ENCODE measurements around the gene EIF4EBP3. TPM values are rescaled to one million over a fixed set of nuclear protein-coding genes. Genes with fewer than 3 reads are reported as not detected.

Gene EIF4EBP3
- total and polyA plus RNA-seq, 2 donors (not counting 1 experiment from before 2014, with no cell fraction given): 15.0 to 18.2 TPM

GRCh38 chr5:140566665-140567064 lies 19.2 kb downstream of the EIF4EBP3 start:
- Mint-ChIP-seq H3K9me3 (ENCODE audit: insufficient read depth) (no peaks in the 10 kb centered on the region), H3K4me1 (peaks cover 58% of the 10 kb centered on the region), H3K4me3 (no peak overlapping the region), H3K27me3 (no peaks in the 10 kb centered on the region), H3K27ac (no peak overlapping the region)
- DNase-seq: no peak
- ChIA-PET CTCF (interaction anchor here (1.2 to 4.6 kb wide), 2 partner anchors 14 to 19 kb away, joined by 7 to 18 read pairs; partner anchors contain the start of gene EIF4EBP3), POLR2A (interaction anchor here (1.4 kb wide), 1 partner anchor 19 kb away, joined by 4 read pairs; the partner anchor contains the start of gene EIF4EBP3)
- no peaks in the 10 kb centered on the region for H3K9me3 ChIP-seq (ENCODE audit: control extremely low read depth in 1 of 3, control insufficient read depth in 2 of 3, insufficient read depth in 1 of 3, low read length in 2 of 3)
- H3K4me2 ChIP-seq (replicated peaks; ENCODE audit: low read depth, low read length, poor library complexity, severe bottlenecking): no peak overlapping the region
- no peak overlapping the region for H3K27ac ChIP-seq (ENCODE audit: low read length in 2 of 2)
- H3K9ac ChIP-seq (ENCODE audit: low read length): no peak overlapping the region
- no peak for ATAC-seq (ENCODE audit: low read depth)
- no peak overlapping the region for H2AFZ ChIP-seq (ENCODE audit: insufficient read depth, low read depth, low read length, poor library complexity, severe bottlenecking)
- 100% methylated on average over 4 of the region's 5 CpGs for WGBS (ENCODE audit: insufficient coverage)
- no peak for TF ChIP-seq EZH2 (IDR thresholded peaks at IDR 0.05; ENCODE audit: borderline replicate concordance, insufficient read depth, low read depth, low read length, poor library complexity, severe bottlenecking)
- TF ChIP-seq, protein P1, sequence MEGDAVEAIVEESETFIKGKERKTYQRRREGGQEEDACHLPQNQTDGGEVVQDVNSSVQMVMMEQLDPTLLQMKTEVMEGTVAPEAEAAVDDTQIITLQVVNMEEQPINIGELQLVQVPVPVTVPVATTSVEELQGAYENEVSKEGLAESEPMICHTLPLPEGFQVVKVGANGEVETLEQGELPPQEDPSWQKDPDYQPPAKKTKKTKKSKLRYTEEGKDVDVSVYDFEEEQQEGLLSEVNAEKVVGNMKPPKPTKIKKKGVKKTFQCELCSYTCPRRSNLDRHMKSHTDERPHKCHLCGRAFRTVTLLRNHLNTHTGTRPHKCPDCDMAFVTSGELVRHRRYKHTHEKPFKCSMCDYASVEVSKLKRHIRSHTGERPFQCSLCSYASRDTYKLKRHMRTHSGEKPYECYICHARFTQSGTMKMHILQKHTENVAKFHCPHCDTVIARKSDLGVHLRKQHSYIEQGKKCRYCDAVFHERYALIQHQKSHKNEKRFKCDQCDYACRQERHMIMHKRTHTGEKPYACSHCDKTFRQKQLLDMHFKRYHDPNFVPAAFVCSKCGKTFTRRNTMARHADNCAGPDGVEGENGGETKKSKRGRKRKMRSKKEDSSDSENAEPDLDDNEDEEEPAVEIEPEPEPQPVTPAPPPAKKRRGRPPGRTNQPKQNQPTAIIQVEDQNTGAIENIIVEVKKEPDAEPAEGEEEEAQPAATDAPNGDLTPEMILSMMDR (IDR thresholded peaks at IDR 0.05): no peak
- H3K79me2 ChIP-seq (ENCODE audit: control insufficient read depth, insufficient read depth, low read length): peaks cover 24% of the 10 kb centered on the region
- H3K4me3 ChIP-seq (ENCODE audit: control extremely low read depth in 1 of 5, extremely low read depth in 1 of 5, insufficient read depth in 1 of 5, low read depth in 2 of 5, low read length in 4 of 5): no peak overlapping the region
- peaks cover 0 to 21% of the 10 kb centered on the region in 2 experiments for H3K36me3 ChIP-seq (replicated peaks in 1 of 2; ENCODE audit: control extremely low read depth in 1 of 2, control insufficient read depth in 1 of 2, extremely low read depth in 1 of 2, insufficient read depth in 2 of 2, low read length in 1 of 2)
- intact Hi-C loops (cut with micrococcal nuclease): loop anchor here (10.0 kb wide), 2 partner anchors 262 to 758 kb away; partner anchors contain the start of genes PFDN1 and TAF7
- H3K27me3 ChIP-seq (replicated peaks in 1 of 4; ENCODE audit: control extremely low read depth in 1 of 4, control insufficient read depth in 3 of 4, insufficient read depth in 4 of 4, low read length in 3 of 4): no peaks in the 10 kb centered on the region
- no peaks in the 10 kb centered on the region for H4K20me1 ChIP-seq (ENCODE audit: control insufficient read depth, insufficient read depth, low read length, poor library complexity, severe bottlenecking)
- H3K4me1 ChIP-seq (ENCODE audit: control insufficient read depth in 2 of 2, insufficient read depth in 2 of 2, low read length in 2 of 2): peaks cover 33 to 46% of the 10 kb centered on the region in 2 donors

- Histone ChIP-seq H3K4me1 (ENCODE audit: control insufficient read depth in 2 of 2, insufficient read depth in 2 of 2, low read length in 2 of 2) (peaks cover 33 to 46% of the 10 kb centered on the region in 2 donors), H3K36me3 (replicated peaks in 1 of 2; ENCODE audit: control extremely low read depth in 1 of 2, control insufficient read depth in 1 of 2, extremely low read depth in 1 of 2, insufficient read depth in 2 of 2, low read length in 1 of 2) (peaks cover 0 to 21% of the 10 kb centered on the region in 2 experiments), H4K20me1 (ENCODE audit: control insufficient read depth, insufficient read depth, low read length, poor library complexity, severe bottlenecking) (no peaks in the 10 kb centered on the region), H3K9ac (ENCODE audit: low read length) (no peak overlapping the region), H3K79me2 (ENCODE audit: control insufficient read depth, insufficient read depth, low read length) (peaks cover 23% of the 10 kb centered on the region), H3K4me3 (ENCODE audit: control extremely low read depth in 1 of 5, extremely low read depth in 1 of 5, insufficient read depth in 1 of 5, low read depth in 2 of 5, low read length in 4 of 5) (no peak overlapping the region), H3K27me3 (replicated peaks in 1 of 4; ENCODE audit: control extremely low read depth in 1 of 4, control insufficient read depth in 3 of 4, insufficient read depth in 4 of 4, low read length in 3 of 4) (no peaks in the 10 kb centered on the region), H3K9me3 (ENCODE audit: control extremely low read depth in 1 of 3, control insufficient read depth in 2 of 3, insufficient read depth in 1 of 3, low read length in 2 of 3) (no peaks in the 10 kb centered on the region), H3K27ac (ENCODE audit: low read length in 2 of 2) (no peak overlapping the region), H3K4me2 (replicated peaks; ENCODE audit: low read depth, low read length, poor library complexity, severe bottlenecking) (no peak overlapping the region), H2AFZ (ENCODE audit: insufficient read depth, low read depth, low read length, poor library complexity, severe bottlenecking) (no peak overlapping the region)
- Mint-ChIP-seq H3K27me3 (no peaks in the 10 kb centered on the region), H3K27ac (peak overlapping the region; percentile 53), H3K4me1 (peaks cover 58% of the 10 kb centered on the region), H3K9me3 (ENCODE audit: insufficient read depth) (no peaks in the 10 kb centered on the region), H3K4me3 (no peak overlapping the region)
- intact Hi-C loops (cut with micrococcal nuclease): loop anchor here (10.0 kb wide), 2 partner anchors 262 to 758 kb away; partner anchors contain the start of genes PFDN1 and TAF7
- POLR2A ChIA-PET: interaction anchor here (1.4 kb wide), 1 partner anchor 20 kb away, joined by 4 read pairs; the partner anchor contains the start of gene EIF4EBP3
- CTCF ChIA-PET: interaction anchor here (1.2 to 4.6 kb wide), 2 partner anchors 14 to 19 kb away, joined by 7 to 18 read pairs; partner anchors contain the start of gene EIF4EBP3
- ATAC-seq (ENCODE audit: low read depth): no peak
- 94% methylated on average over 22 of the region's 22 CpGs for WGBS (ENCODE audit: insufficient coverage)
- no peak for DNase-seq
- TF ChIP-seq EZH2 (IDR thresholded peaks at IDR 0.05; ENCODE audit: borderline replicate concordance, insufficient read depth, low read depth, low read length, poor library complexity, severe bottlenecking): no peak
- TF ChIP-seq, protein P1 (IDR thresholded peaks at IDR 0.05): no peak
Measured at GRCh38 chr5:140567136-140567818, 19.8 kb downstream of the EIF4EBP3 start.

All from B cell (primary cell).